BJ (cell line): ENCODE measurements around the gene TRMT10B. TPM values are rescaled to one million over a fixed set of nuclear protein-coding genes. Genes with fewer than 3 reads are reported as not detected.

ENCODE experiments used
- CTCF ChIA-PET: fragments of 350-600 bp; formaldehyde crosslinking; extraction: SDS; loops from one replicate; lab custom pipeline; 2021; ENCODE audit warnings: antibody characterized with exemption, inconsistent platforms; lab: Yijun Ruan, JAX
- POLR2A ChIA-PET: fragments of 300-600 bp; sonication (Branson Sonifier 250); formaldehyde crosslinking; extraction: SDS; loops from one replicate; lab custom pipeline; 2021; ENCODE audit warnings: antibody characterized with exemption; lab: Charles Lee
- DNase-seq: peaks from one replicate; pipeline ENCODE4 v3.0.0-alpha.2; 2011; ENCODE audit warnings: low read depth
- H3K27me3 ChIP-seq: 2 replicates; pipeline ENCODE4 v1.6.0; 2011; ENCODE audit warnings: low read length; ENCODE audit not compliant: control insufficient read depth, insufficient read depth
- H3K36me3 ChIP-seq: 2 replicates; pipeline ENCODE4 v1.5.1; 2011; ENCODE audit warnings: low read length; ENCODE audit not compliant: control insufficient read depth, insufficient read depth
- H3K4me3 ChIP-seq: 2 replicates; pipeline ENCODE4 v1.5.1; 2011; ENCODE audit warnings: low read depth, mild to moderate bottlenecking, control low read depth, low read length
- polyA plus RNA-seq: library from polyadenylated mRNA; depleted of rRNA; stranded (reverse); fragments of >200 nt; gene quantifications from 2 replicates; pipeline ENCODE4 v1.2.3, GENCODE V29; 2011
- TF ChIP-seq, protein P1 (sequence below): IDR thresholded peaks from 2 replicates; pipeline ENCODE4 v1.5.1; 2011; ENCODE audit warnings: low read depth, mild to moderate bottlenecking, control low read depth, inconsistent platforms, low read length, moderate library complexity; ENCODE audit not compliant: insufficient read depth

TRMT10B gene
- polyA plus RNA-seq, 1 experiment, result 5.3 TPM

- TF ChIP-seq, protein P1, sequence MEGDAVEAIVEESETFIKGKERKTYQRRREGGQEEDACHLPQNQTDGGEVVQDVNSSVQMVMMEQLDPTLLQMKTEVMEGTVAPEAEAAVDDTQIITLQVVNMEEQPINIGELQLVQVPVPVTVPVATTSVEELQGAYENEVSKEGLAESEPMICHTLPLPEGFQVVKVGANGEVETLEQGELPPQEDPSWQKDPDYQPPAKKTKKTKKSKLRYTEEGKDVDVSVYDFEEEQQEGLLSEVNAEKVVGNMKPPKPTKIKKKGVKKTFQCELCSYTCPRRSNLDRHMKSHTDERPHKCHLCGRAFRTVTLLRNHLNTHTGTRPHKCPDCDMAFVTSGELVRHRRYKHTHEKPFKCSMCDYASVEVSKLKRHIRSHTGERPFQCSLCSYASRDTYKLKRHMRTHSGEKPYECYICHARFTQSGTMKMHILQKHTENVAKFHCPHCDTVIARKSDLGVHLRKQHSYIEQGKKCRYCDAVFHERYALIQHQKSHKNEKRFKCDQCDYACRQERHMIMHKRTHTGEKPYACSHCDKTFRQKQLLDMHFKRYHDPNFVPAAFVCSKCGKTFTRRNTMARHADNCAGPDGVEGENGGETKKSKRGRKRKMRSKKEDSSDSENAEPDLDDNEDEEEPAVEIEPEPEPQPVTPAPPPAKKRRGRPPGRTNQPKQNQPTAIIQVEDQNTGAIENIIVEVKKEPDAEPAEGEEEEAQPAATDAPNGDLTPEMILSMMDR, result no peak
- Histone ChIP-seq H3K4me3 (no peak overlapping the region), H3K27me3 (peaks cover 4% of the 10 kb centered on the region), H3K36me3 (no peaks in the 10 kb centered on the region)
- ChIA-PET CTCF (interaction anchor here (1.2 kb wide), 1 partner anchor 14 kb away, joined by 3 read pairs; no protein-coding TSS in a partner anchor), POLR2A (no interaction called here)
- no peak for DNase-seq
Observed at GRCh38 chr9:37715260-37715659, 38.3 kb upstream of the TRMT10B start.

DNA sequence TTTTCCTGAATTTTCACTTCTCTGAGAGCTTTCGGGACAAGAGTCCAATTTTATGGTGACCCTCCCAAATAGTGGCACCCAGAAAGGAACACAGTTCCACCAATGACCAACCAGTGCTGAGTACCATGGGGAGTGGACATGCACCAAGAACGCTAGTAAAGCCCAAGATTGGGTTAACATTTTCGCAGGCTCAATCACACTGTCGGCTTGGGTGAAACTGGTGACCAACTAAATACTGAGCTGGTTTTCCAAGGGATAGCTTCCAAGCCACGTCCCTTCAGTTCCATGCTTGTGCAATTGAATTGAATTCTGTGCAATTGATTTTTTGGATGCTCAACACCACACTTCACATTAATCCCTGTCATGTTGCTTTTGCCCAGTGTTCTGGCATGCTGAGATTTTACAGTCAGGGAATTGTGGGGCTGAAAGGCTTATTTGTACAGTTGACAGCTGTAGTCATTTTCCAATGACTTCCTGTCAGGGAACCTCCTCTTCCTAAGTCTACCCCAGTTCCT is 37.6 kb upstream of the TRMT10B start:
- DNase-seq, result no peak
- Histone ChIP-seq H3K4me3 (no peak overlapping the region), H3K27me3 (peaks cover 5% of the 10 kb centered on the region), H3K36me3 (no peaks in the 10 kb centered on the region)
- TF ChIP-seq, protein P1, result no peak
- ChIA-PET POLR2A (no interaction called here), CTCF (interaction anchor here (1.2 kb wide), 1 partner anchor 14 kb away, joined by 3 read pairs; no protein-coding TSS in a partner anchor)

- ChIA-PET POLR2A (no interaction called here), CTCF (no interaction called here)
- Histone ChIP-seq H3K36me3 (no peaks in the 10 kb centered on the region), H3K27me3 (peaks cover 5% of the 10 kb centered on the region), H3K4me3 (no peak overlapping the region)
- no peak for DNase-seq
- TF ChIP-seq, protein P1, result no peak
Observed at GRCh38 chr9:37719526-37719925, 34.1 kb upstream of the TRMT10B start.

DNA sequence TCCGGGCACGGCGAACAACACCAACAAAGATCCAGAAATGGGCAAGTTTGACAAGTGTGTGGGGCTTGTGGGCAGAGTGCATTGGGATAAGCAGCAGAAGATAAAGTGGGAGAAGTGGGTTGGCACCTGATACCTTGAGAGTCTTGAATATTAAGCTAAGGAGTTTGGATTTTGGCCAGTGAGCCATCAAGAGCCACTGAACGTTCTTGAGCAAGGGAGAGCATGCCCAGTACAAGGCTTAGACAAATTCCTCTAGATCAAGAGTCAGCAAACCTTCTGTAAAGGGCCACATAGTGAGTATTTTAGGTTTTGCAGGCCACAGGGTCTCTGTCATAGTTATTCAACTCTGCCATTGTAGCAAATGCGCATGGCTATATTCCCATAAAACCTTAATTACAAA is 26.6 kb upstream of the TRMT10B start:
- TF ChIP-seq, protein P1, result no peak

DNA sequence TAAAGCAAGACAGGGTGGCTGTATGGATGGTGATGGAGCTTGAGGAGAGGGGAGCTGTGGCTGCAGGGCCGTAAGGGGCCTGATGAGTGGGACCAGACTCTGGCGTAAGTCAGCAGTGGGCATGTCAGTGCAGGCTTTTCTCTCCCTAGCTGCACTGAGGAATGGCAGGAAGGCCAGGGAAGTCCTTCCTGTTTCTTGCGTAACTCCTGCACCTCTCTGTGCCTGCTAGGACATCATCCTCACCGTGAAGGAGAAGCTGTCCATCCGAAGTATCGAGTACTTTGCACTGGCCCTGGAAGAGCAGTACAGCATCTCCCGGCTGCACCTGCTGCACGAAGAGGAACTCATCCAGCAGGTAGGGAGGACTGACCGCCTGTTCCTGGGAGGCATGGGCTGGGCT is 24.1 kb upstream of the TRMT10B start:
- Histone ChIP-seq H3K36me3 (no peaks in the 10 kb centered on the region), H3K27me3 (peaks cover 4% of the 10 kb centered on the region), H3K4me3 (no peak overlapping the region)
- no peak for DNase-seq
- ChIA-PET POLR2A (no interaction called here), CTCF (no interaction called here)
- TF ChIP-seq, protein P1, result no peak

More for the DNA sequence above, 26.6 kb upstream of the TRMT10B start:
- ChIA-PET CTCF (no interaction called here), POLR2A (no interaction called here)
- Histone ChIP-seq H3K27me3 (no peaks in the 10 kb centered on the region), H3K36me3 (no peaks in the 10 kb centered on the region), H3K4me3 (no peak overlapping the region)
- no peak for DNase-seq
